Measurements from ENCODE around the gene ASMTL. TPM values are rescaled to one million over a fixed set of nuclear protein-coding genes. Genes with fewer than 3 reads are reported as not detected.

The ASMTL gene
- total and polyA plus RNA-seq, 10 donors = 21.3 to 35.5 (median 27.2) TPM

GRCh38 chrX:1397001-1397400 lies 55.7 kb downstream of the ASMTL start:
- Histone ChIP-seq H3K36me3 (peaks cover 0 to 62% (median 11%) of the 10 kb centered on the region in 6 donors), H3K27ac (no peak overlapping the region), H3K4me3 (no peak overlapping the region), H3K4me1 (peaks cover 3 to 25% (median 16%) of the 10 kb centered on the region in 6 donors), H3K27me3 (replicated peaks in 1 of 7) (no peaks in the 10 kb centered on the region), H3K9me3 (no peaks in the 10 kb centered on the region)
- intact Hi-C loops (cut with DNase I; ENCODE audit: low total_unique reads) = no loop called here
- WGBS, 5 donors = 87 to 93% (median 91%) methylated on average over 8 to 15 of the region's 15 CpGs
- no peak for TF ChIP-seq CTCF (IDR thresholded peaks at IDR 0.05 in 8 of 11, conservative IDR thresholded peaks at IDR 0.05 in 3 of 11)
- TF ChIP-seq POLR2A (IDR thresholded peaks at IDR 0.05) = no peak
- TF ChIP-seq POLR2AphosphoS5 (IDR thresholded peaks at IDR 0.05) = peak in 1 of 3 donors; percentile 42
- DNase-seq = peak; percentile 62

- TF ChIP-seq CTCF (IDR thresholded peaks at IDR 0.05 in 8 of 11, conservative IDR thresholded peaks at IDR 0.05 in 3 of 11) (no peak), POLR2AphosphoS5 (IDR thresholded peaks at IDR 0.05) (no peak), POLR2A (IDR thresholded peaks at IDR 0.05) (no peak)
- intact Hi-C loops (cut with DNase I; ENCODE audit: low total_unique reads) = no loop called here
- no peaks in the 10 kb centered on the region for H3K9me3 ChIP-seq
- DNase-seq = no peak
- H3K27ac ChIP-seq = no peak overlapping the region
- peaks cover 0 to 55% (median 5%) of the 10 kb centered on the region in 6 donors for H3K36me3 ChIP-seq
- no peaks in the 10 kb centered on the region for H3K27me3 ChIP-seq (replicated peaks in 1 of 7)
- H3K4me3 ChIP-seq = no peak overlapping the region
- peaks cover 7 to 32% (median 23%) of the 10 kb centered on the region in 6 donors for H3K4me1 ChIP-seq
- WGBS, 5 donors = 96 to 99% (median 98%) methylated on average over 5 of the region's 5 CpGs
These were observed 57.0 kb downstream of the ASMTL start for GRCh38 chrX:1395646-1396216.

- Histone ChIP-seq H3K36me3 (peaks cover 0 to 55% (median 10%) of the 10 kb centered on the region in 6 donors), H3K4me3 (no peak overlapping the region), H3K4me1 (peaks cover 15 to 41% (median 31%) of the 10 kb centered on the region in 6 donors), H3K27me3 (replicated peaks in 1 of 7) (no peaks in the 10 kb centered on the region), H3K27ac (peak overlapping the region in 2 of 8 donors; percentile 21 to 99), H3K9me3 (no peaks in the 10 kb centered on the region)
- no peak for TF ChIP-seq POLR2A (IDR thresholded peaks at IDR 0.05)
- no peak for TF ChIP-seq CTCF (IDR thresholded peaks at IDR 0.05 in 8 of 11, conservative IDR thresholded peaks at IDR 0.05 in 3 of 11)
- TF ChIP-seq POLR2AphosphoS5 (IDR thresholded peaks at IDR 0.05) = peak in 1 of 3 donors; percentile 24
- intact Hi-C loops (cut with DNase I; ENCODE audit: low total_unique reads) = no loop called here
- 89 to 97% (median 92%) methylated on average over 10 to 22 of the region's 22 CpGs for WGBS, 5 donors
- DNase-seq = peak; percentile 81
These were observed 57.8 kb downstream of the ASMTL start for GRCh38 chrX:1394731-1395501.
